HepG2 (cell line): ENCODE data around the gene PSMC3IP. TPM values are rescaled to one million over a fixed set of nuclear protein-coding genes. Genes with fewer than 3 reads are reported as not detected.
A peak's percentile ranks its signal among the peaks of the same experiment; 100 is the strongest.

ENCODE experiments used
- DMAP1 ChIP-seq: IDR thresholded peaks from 2 replicates; pipeline ENCODE4 v1.6.1; 2016
- HINFP ChIP-seq: sonication (generic); formaldehyde crosslinking; IDR thresholded peaks from 2 replicates; pipeline ENCODE4 v1.4.0; 2020; ENCODE audit warnings: low read depth, mild to moderate bottlenecking, missing genetic modification reagents
- HNF1B ChIP-seq: sonication (generic); formaldehyde crosslinking; IDR thresholded peaks from 2 replicates; pipeline ENCODE4 v1.5.1; 2020; ENCODE audit warnings: mild to moderate bottlenecking, moderate library complexity, missing genetic modification reagents
- KDM4B ChIP-seq: sonication (generic); formaldehyde crosslinking; IDR thresholded peaks from 2 replicates; pipeline ENCODE4 v1.4.0; 2020; ENCODE audit warnings: missing genetic modification reagents
- KDM5A ChIP-seq: fragments of 200-600 bp; sonication (generic); IDR thresholded peaks from 2 replicates; pipeline ENCODE4 v1.7.0; 2018; ENCODE audit warnings: antibody characterized with exemption, mild to moderate bottlenecking, low read length, borderline replicate concordance
- MAZ ChIP-seq, 2 experiments: sonication (generic) in 1 of 2; formaldehyde crosslinking in 1 of 2; IDR thresholded peaks; 2 replicates each; pipeline versions ENCODE4 v1.5.0 to v1.6.1; 2012 to 2020; ENCODE audit warnings: low read depth in 2 of 2, mild to moderate bottlenecking in 2 of 2, borderline replicate concordance in 1 of 2, improper control_type of control experiment in 1 of 2, low read length in 1 of 2, missing genetic modification reagents in 1 of 2, moderate library complexity in 1 of 2
- NPAS2 ChIP-seq: sonication (generic); formaldehyde crosslinking; IDR thresholded peaks from 2 replicates; pipeline ENCODE4 v1.8.0; 2022; ENCODE audit warnings: mild to moderate bottlenecking, missing genetic modification reagents, borderline replicate concordance
- PCBP1 ChIP-seq: fragments of 200-400 bp; formaldehyde crosslinking; IDR thresholded peaks from 2 replicates; pipeline ENCODE4 v1.6.1; 2017; ENCODE audit warnings: mild to moderate bottlenecking, low read depth, low read length, borderline replicate concordance
- TCF7 ChIP-seq: sonication (generic); IDR thresholded peaks from 2 replicates; pipeline ENCODE4 v1.6.1; 2016; ENCODE audit warnings: antibody characterized with exemption, low read depth
- ZBTB33 ChIP-seq: sonication (generic); formaldehyde crosslinking; IDR thresholded peaks from 2 replicates; pipeline ENCODE4 v1.4.0; 2020; ENCODE audit warnings: missing genetic modification reagents
- ZNF17 ChIP-seq: sonication (generic); formaldehyde crosslinking; IDR thresholded peaks from 2 replicates; pipeline ENCODE4 v1.5.0; 2020; ENCODE audit warnings: mild to moderate bottlenecking, missing genetic modification reagents
- ZNF318 ChIP-seq: sonication (generic); formaldehyde crosslinking; IDR thresholded peaks from 2 replicates; pipeline ENCODE4 v1.4.0; 2020; ENCODE audit warnings: mild to moderate bottlenecking, missing genetic modification reagents
- ZNF337 ChIP-seq: sonication (generic); formaldehyde crosslinking; IDR thresholded peaks from 2 replicates; pipeline ENCODE4 v1.5.1; 2020; ENCODE audit warnings: missing genetic modification reagents, low read depth, mild to moderate bottlenecking, borderline replicate concordance
- ZNF343 ChIP-seq: sonication (generic); formaldehyde crosslinking; IDR thresholded peaks from 2 replicates; pipeline ENCODE4 v1.4.0; 2020; ENCODE audit warnings: mild to moderate bottlenecking, missing genetic modification reagents
- ZNF878 ChIP-seq: sonication (generic); formaldehyde crosslinking; IDR thresholded peaks from 2 replicates; pipeline ENCODE4 v1.8.1; 2023; ENCODE audit warnings: mild to moderate bottlenecking, missing genetic modification reagents, moderate library complexity
- polyA plus RNA-seq, 8 experiments: library from polyadenylated mRNA; depleted of rRNA in 3 of 8; stranded (reverse) in 7 of 8; unstranded in 1 of 8; fragments of >200 nt; fragmentation: Illumina TruSeq in 4 of 8; extraction: Trizol in 4 of 8; gene quantifications; 2 replicates each; pipeline versions ENCODE4 v1.2.1 to v1.2.3, GENCODE V29; 2011 to 2016; ENCODE audit warnings: low read depth in 4 of 8, missing spikeins in 1 of 8, mixed read lengths in 1 of 8; ENCODE audit not compliant: insufficient read depth in 1 of 8
- total RNA-seq, 5 experiments: library from RNA; depleted of rRNA; stranded (reverse); fragments of >200 nt; fragmentation: Illumina TruSeq; extraction: Trizol; gene quantifications; 2 replicates each; pipeline ENCODE4 v1.2.3, GENCODE V29; 2016; ENCODE audit warnings: low read depth in 1 of 5

The PSMC3IP gene
- total and polyA plus RNA-seq, 2 of the 13 experiments (the other 11 are each of a cell fraction or from before 2014, with no cell fraction given), result 6.5 to 22.4 TPM

GRCh38 chr17:42530952-42531454, 46.5 kb downstream of the PSMC3IP start (continued):
- TF ChIP-seq ZNF318 (0 out of 2 replicates have a peak, but pooled peaks have one; percentile 66), ZNF17 (no peak), NPAS2 (CRISPR knock-in tag) (no peak), KDM5A (no peak), TCF7 (peak; percentile 59; the same call in 1 of the 2 replicates), MAZ (IDR thresholded peaks at IDR 0.05; ENCODE audit: borderline replicate concordance, low read depth, low read length) (peak; percentile 79; the same call in 1 of the 2 replicates), MAZ (CRISPR knock-in tag; IDR thresholded peaks at IDR 0.05; ENCODE audit: low read depth) (peak; percentile 76), ZNF343 (CRISPR knock-in tag) (peak; percentile 25; the same call in 1 of the 2 replicates), HNF1B (CRISPR knock-in tag) (peak; percentile 71), DMAP1 (CRISPR knock-in tag) (peak; percentile 84), KDM4B (CRISPR knock-in tag) (peak; percentile 62; the same call in 1 of the 2 replicates), PCBP1 (no peak), ZNF337 (CRISPR knock-in tag) (peak; percentile 87; the same call in 1 of the 2 replicates), ZNF878 (peak; percentile 80), HINFP (CRISPR knock-in tag) (peak; percentile 62), ZBTB33 (CRISPR knock-in tag) (0 out of 2 replicates have a peak, but pooled peaks have one; percentile 25)
